H1 (cell line): Measurements from ENCODE around the gene ADARB2. TPM values are rescaled to one million over a fixed set of nuclear protein-coding genes. Genes with fewer than 3 reads are reported as not detected.

ENCODE experiments used
- CEBPB ChIP-seq: IDR thresholded peaks from 2 replicates; pipeline ENCODE4 v1.6.1; 2012; ENCODE audit warnings: low read depth, low read length
- TAF7 ChIP-seq: optimal IDR thresholded peaks from 2 replicates; pipeline ENCODE3; 2011; ENCODE audit warnings: low read depth, mild to moderate bottlenecking, inconsistent platforms, low read length, moderate library complexity, borderline replicate concordance
- polyA plus RNA-seq, 7 experiments: library from polyadenylated mRNA; depleted of rRNA in 3 of 7; stranded (reverse) in 5 of 7; unstranded in 2 of 7; fragments of >200 nt in 5 of 7; fragments of 200-250 nt in 2 of 7; gene quantifications; 1 replicate in 5 of 7; 2 replicates in 1 of 7; 4 replicates in 1 of 7; pipeline versions ENCODE4 v1.2.1 to v1.2.3, GENCODE V29; 2011 to 2013; ENCODE audit warnings: missing spikeins in 2 of 7, mixed read lengths in 2 of 7
- total RNA-seq: library from RNA; stranded (reverse); fragmentation: NEBNext Ultra II Directional; extraction: Animal tissue kit (Norgen Biotek cat#: 25700); gene quantifications from 2 replicates; pipeline ENCODE4 v1.2.1, GENCODE V29; 2021

ADARB2 gene
- total and polyA plus RNA-seq, 2 of the 8 experiments (the other 6 are each of a cell fraction or from before 2014, with no cell fraction given), result 2.2 to 2.8 TPM

DNA sequence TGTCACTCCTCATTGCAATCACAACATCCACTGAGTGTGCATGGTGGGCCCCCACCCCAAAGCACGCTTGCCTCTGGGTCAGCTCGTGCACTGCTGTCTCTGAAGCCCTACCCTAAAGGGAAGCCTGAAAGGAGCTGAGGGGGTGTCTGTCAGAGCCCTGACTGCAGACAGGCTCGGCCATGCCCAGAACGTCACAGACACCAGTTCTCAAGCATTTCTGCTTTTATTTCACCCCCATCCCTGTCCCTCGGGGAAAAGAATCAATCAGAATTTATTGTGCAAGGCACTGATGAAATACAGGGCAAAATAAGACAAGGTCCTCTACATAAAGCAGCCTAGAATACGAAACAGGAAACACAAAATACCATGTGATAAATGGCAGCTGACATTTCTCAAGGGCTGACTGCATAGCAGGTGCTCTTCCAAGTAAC is 449.3 kb downstream of the ADARB2 start (continued):
- TF ChIP-seq CEBPB (no peak), TAF7 (no peak)
